PFSK-1 (cell line): ENCODE results near the gene PSG7. TPM values are rescaled to one million over a fixed set of nuclear protein-coding genes. Genes with fewer than 3 reads are reported as not detected.
"Not testable (repeated sequence)": the region's sequence is repeated elsewhere in the genome, so short reads cannot be mapped to it uniquely, and the experiment has no call there.

Source experiments
- FOXP2 ChIP-seq: optimal IDR thresholded peaks from 2 replicates; pipeline ENCODE3; 2011; ENCODE audit warnings: borderline replicate concordance, control low read depth, inconsistent platforms; ENCODE audit not compliant: insufficient read depth; ENCODE audit errors: extremely low read length, extremely low read depth
- POLR2AphosphoS5 ChIP-seq: IDR thresholded peaks from 2 replicates; pipeline ENCODE4 v1.6.1; 2012; ENCODE audit warnings: low read depth, mild to moderate bottlenecking, control low read depth, low read length, moderate library complexity
- SIN3A ChIP-seq: IDR thresholded peaks from 2 replicates; pipeline ENCODE4 v1.6.1; 2012; ENCODE audit warnings: mild to moderate bottlenecking, low read length, moderate library complexity, borderline replicate concordance; ENCODE audit not compliant: insufficient read depth
- TAF1 ChIP-seq: IDR thresholded peaks from 2 replicates; pipeline ENCODE4 v1.6.1; 2012; ENCODE audit warnings: low read length, control low read depth, borderline replicate concordance; ENCODE audit not compliant: insufficient read depth
- polyA plus RNA-seq: library from polyadenylated mRNA; unstranded; fragments of >200 nt; gene quantifications from one replicate; pipeline ENCODE4 v1.2.1, GENCODE V29; 2012; ENCODE audit warnings: low read depth, missing spikeins; ENCODE audit not compliant: insufficient read length
- TF ChIP-seq, protein P1 (sequence below), 2 experiments: IDR thresholded peaks; 2 replicates each; pipeline versions ENCODE4 v1.6.1 to v1.8.0; 2011 to 2012; ENCODE audit warnings: low read depth in 2 of 2, low read length in 2 of 2, control low read depth in 1 of 2, inconsistent platforms in 1 of 2, mild to moderate bottlenecking in 1 of 2, moderate library complexity in 1 of 2; ENCODE audit not compliant: insufficient read depth in 1 of 2

Gene PSG7
- not detected for polyA plus RNA-seq

DNA sequence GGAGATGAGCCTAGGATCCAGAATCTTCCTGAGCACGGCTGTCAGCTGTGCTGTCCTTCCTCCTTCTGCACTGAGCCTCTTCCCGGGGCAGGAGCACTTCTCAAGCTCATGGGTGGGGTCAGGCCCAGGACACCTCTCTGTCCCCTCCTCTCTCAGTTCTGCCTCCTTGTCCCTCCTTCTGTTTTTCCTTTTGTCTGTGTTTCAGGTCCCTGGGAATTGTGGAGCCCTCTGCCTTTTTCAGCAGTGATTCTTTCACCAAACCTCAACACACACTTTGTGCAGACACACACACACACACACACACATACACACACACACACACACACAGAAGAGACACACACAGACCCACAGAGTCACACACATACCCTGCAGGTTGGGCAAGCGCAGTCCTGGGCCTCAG, at the start of gene PSG7:
TSS of gene PSG7 (minus strand) at position 101 of the 400 bp plus-strand sequence. CDS start 131 bp downstream, outside the sequence.
- TF ChIP-seq, protein P1, sequence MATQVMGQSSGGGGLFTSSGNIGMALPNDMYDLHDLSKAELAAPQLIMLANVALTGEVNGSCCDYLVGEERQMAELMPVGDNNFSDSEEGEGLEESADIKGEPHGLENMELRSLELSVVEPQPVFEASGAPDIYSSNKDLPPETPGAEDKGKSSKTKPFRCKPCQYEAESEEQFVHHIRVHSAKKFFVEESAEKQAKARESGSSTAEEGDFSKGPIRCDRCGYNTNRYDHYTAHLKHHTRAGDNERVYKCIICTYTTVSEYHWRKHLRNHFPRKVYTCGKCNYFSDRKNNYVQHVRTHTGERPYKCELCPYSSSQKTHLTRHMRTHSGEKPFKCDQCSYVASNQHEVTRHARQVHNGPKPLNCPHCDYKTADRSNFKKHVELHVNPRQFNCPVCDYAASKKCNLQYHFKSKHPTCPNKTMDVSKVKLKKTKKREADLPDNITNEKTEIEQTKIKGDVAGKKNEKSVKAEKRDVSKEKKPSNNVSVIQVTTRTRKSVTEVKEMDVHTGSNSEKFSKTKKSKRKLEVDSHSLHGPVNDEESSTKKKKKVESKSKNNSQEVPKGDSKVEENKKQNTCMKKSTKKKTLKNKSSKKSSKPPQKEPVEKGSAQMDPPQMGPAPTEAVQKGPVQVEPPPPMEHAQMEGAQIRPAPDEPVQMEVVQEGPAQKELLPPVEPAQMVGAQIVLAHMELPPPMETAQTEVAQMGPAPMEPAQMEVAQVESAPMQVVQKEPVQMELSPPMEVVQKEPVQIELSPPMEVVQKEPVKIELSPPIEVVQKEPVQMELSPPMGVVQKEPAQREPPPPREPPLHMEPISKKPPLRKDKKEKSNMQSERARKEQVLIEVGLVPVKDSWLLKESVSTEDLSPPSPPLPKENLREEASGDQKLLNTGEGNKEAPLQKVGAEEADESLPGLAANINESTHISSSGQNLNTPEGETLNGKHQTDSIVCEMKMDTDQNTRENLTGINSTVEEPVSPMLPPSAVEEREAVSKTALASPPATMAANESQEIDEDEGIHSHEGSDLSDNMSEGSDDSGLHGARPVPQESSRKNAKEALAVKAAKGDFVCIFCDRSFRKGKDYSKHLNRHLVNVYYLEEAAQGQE (IDR thresholded peaks at IDR 0.05; ENCODE audit: insufficient read depth in 1 of 2, low read depth in 2 of 2, low read length in 2 of 2), result not testable (repeated sequence)
- not testable (repeated sequence) for TF ChIP-seq POLR2AphosphoS5, TAF1

DNA sequence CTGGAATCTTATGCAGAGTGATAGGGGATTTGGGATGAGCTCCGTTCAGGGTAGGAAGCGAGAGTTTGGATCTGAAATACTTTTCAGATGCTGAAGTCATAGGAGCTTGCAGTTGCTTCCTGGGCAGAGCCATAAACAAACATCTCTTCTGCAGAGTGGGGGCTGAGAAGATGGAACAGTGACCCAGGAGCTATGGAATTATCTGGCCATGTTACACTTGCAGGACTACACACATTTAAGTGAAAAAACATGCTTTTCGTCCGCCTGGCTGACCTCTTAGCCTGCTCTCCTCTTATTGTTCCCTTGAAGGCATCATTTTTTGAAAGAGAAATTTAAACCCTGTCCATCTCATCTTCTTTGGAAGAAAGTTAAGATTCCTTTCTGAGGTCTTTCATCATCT, 48.6 kb upstream of the PSG7 start:
- TF ChIP-seq TAF1 (no peak), SIN3A (no peak), POLR2AphosphoS5 (no peak), FOXP2 (no peak)
- TF ChIP-seq, protein P1 (IDR thresholded peaks at IDR 0.05; ENCODE audit: insufficient read depth in 1 of 2, low read depth in 2 of 2, low read length in 2 of 2), result no peak

DNA sequence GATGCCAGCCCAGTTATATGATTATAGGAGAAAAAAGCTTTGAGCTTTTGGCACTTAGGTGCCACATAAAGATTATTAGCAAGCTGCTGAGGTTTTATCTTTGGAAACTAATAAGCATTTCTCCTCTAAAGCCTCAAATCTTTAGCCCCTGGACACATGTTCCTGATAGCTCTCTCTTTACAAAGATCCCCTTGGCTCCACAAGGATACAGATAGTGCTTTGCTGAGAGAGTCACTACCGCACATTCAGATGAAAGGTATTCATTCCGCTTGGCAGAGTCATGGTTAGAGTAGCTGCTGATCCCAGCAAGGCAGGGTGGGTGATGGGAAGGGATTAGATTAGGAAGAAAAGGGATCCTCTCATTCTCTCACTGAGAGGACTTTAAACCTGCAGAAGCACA, 28.2 kb upstream of the PSG7 start:
- no peak for TF ChIP-seq FOXP2

DNA sequence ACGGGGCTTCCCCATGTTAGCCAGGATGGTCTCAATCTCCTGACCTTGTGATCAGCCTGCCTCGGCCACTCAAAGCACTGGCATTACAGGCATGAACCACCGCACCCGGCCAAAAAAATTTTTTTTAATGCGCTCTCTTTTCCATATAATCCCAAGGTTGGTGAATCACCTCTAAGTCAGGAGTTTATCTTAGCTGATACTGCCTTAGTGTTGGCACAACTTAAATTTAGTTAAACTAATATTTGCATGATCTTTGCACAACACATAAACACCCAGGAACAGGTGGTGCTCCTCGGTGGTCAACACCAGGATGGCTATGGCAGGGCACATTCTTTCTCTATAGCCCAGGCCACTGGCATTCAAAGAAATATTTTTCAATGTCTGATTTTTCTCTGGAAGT, 24.1 kb upstream of the PSG7 start:
- TF ChIP-seq SIN3A (no peak), TAF1 (no peak), FOXP2 (no peak), POLR2AphosphoS5 (no peak)
- TF ChIP-seq, protein P1 (IDR thresholded peaks at IDR 0.05; ENCODE audit: insufficient read depth in 1 of 2, low read depth in 2 of 2, low read length in 2 of 2), result no peak

DNA sequence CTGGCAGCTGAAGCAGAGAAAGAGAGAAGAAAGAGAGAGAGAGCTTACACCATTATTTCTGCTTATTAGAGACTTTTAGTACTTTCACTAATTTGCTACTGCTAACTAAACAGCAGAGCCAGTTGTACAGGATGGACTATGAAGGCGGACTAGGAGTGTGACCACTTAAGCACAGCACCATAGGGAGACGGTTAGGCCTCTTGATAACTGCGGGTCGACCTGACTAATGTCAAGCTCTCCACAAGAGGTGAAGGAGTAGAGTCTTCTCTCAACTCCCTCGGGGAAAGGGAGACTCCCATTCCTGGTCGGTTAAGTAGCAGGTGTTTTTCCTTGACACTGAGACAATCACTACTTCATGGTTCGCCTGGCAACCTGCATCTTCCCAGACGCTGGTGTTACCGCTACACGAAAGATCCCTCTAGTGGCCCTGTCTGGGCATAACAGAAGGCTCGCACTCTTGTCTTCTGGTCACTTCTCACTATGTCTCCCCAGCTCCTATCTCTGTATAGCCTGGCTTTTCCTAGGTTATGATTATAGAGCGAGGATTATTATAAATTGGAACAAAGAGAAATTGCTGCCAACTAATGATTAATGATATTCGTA, 5.3 kb upstream of the PSG7 start:
- TF ChIP-seq TAF1 (no peak), FOXP2 (no peak), POLR2AphosphoS5 (no peak)

DNA sequence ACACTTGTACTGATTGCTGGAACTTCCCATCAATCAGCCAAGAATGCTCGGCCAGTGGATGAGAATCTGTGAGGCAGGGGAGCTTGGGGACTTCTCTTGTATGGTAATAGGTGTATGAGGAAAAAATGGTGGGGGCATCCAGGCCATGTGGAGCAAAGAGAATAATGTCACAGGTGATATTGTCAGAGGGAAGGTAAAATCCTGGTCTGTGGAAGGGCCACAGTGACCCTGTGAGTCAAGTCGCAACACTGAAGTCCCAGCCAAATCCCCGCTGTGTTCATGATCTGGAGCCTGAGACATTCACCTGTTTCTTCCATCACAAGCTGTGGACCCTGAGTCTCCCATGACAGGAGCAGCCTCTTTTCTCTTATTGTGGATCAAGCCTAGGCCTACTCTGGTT, 8.1 kb downstream of the PSG7 start:
- no peak for TF ChIP-seq POLR2AphosphoS5
- no peak for TF ChIP-seq SIN3A
- TF ChIP-seq TAF1, result no peak
- TF ChIP-seq FOXP2, result no peak
- TF ChIP-seq, protein P1 (IDR thresholded peaks at IDR 0.05; ENCODE audit: insufficient read depth in 1 of 2, low read depth in 2 of 2, low read length in 2 of 2), result no peak
